ENCODE measurements around the gene ORC4.

The ORC4 gene

GRCh38 chr2:147917161-147917560, 103.4 kb downstream of the ORC4 start:
- TF ChIP-seq CREB1 (IDR thresholded peaks at IDR 0.05; ENCODE audit: low read depth): no peak
- TF ChIP-seq NFIC (IDR thresholded peaks at IDR 0.05): no peak
- no peak for TF ChIP-seq EGR1 (IDR thresholded peaks at IDR 0.05)
- TF ChIP-seq RAD21 (IDR thresholded peaks at IDR 0.05; ENCODE audit: low read depth): no peak
- TF ChIP-seq REST (IDR thresholded peaks at IDR 0.05; ENCODE audit: low read depth): no peak
- TF ChIP-seq FOXM1 (IDR thresholded peaks at IDR 0.05; ENCODE audit: borderline replicate concordance, low read depth): no peak
- TF ChIP-seq EP300 (IDR thresholded peaks at IDR 0.05; ENCODE audit: borderline replicate concordance): no peak
- no peak for TF ChIP-seq USF1 (IDR thresholded peaks at IDR 0.05)
- TF ChIP-seq ZBTB7A (IDR thresholded peaks at IDR 0.05; ENCODE audit: low read depth): no peak
- TF ChIP-seq TEAD4 (IDR thresholded peaks at IDR 0.05): no peak
- TF ChIP-seq YY1 (IDR thresholded peaks at IDR 0.05; ENCODE audit: low read depth): no peak
- TF ChIP-seq TCF12 (IDR thresholded peaks at IDR 0.05; ENCODE audit: low read depth): no peak
- no peak for TF ChIP-seq CEBPB (IDR thresholded peaks at IDR 0.05)
- TF ChIP-seq, protein P1, sequence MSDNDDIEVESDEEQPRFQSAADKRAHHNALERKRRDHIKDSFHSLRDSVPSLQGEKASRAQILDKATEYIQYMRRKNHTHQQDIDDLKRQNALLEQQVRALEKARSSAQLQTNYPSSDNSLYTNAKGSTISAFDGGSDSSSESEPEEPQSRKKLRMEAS (IDR thresholded peaks at IDR 0.05): no peak
- no peak for TF ChIP-seq TAF1 (IDR thresholded peaks at IDR 0.05; ENCODE audit: low read depth)

GRCh38 chr2:147916723-147917122, 103.8 kb downstream of the ORC4 start:
- TF ChIP-seq, protein P1 (IDR thresholded peaks at IDR 0.05): no peak
- TF ChIP-seq TCF12 (IDR thresholded peaks at IDR 0.05; ENCODE audit: low read depth) (no peak), TAF1 (IDR thresholded peaks at IDR 0.05; ENCODE audit: low read depth) (no peak), NFIC (IDR thresholded peaks at IDR 0.05) (no peak), CEBPB (IDR thresholded peaks at IDR 0.05) (no peak), ZBTB7A (IDR thresholded peaks at IDR 0.05; ENCODE audit: low read depth) (no peak), YY1 (IDR thresholded peaks at IDR 0.05; ENCODE audit: low read depth) (no peak), EGR1 (IDR thresholded peaks at IDR 0.05) (no peak), REST (IDR thresholded peaks at IDR 0.05; ENCODE audit: low read depth) (no peak), USF1 (IDR thresholded peaks at IDR 0.05) (no peak), TEAD4 (IDR thresholded peaks at IDR 0.05) (no peak), EP300 (IDR thresholded peaks at IDR 0.05; ENCODE audit: borderline replicate concordance) (no peak), RAD21 (IDR thresholded peaks at IDR 0.05; ENCODE audit: low read depth) (no peak), CREB1 (IDR thresholded peaks at IDR 0.05; ENCODE audit: low read depth) (no peak), FOXM1 (IDR thresholded peaks at IDR 0.05; ENCODE audit: borderline replicate concordance, low read depth) (no peak)

DNA sequence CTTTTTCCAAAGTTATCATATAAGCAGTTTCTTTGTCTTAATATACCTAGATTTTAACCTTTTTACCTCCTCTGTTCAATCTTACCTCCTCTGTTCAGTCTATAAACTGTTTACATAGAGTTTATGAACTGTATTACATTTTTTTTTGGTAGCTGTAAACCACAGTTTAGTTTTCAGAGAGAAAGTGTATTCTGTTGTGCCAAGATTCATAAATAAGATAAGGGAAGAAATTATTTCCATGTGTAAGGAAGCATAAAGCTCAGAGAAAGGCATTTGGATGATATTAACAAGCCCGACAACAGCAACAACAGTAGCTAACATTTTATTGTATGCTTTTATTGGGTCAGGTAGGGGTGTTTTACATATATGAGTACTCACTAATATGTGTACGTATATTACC, 104.5 kb downstream of the ORC4 start:
- TF ChIP-seq NFIC (IDR thresholded peaks at IDR 0.05) (no peak), TAF1 (IDR thresholded peaks at IDR 0.05; ENCODE audit: low read depth) (no peak), FOXM1 (IDR thresholded peaks at IDR 0.05; ENCODE audit: borderline replicate concordance, low read depth) (no peak), YY1 (IDR thresholded peaks at IDR 0.05; ENCODE audit: low read depth) (no peak), USF1 (IDR thresholded peaks at IDR 0.05) (no peak), CEBPB (IDR thresholded peaks at IDR 0.05) (no peak), ZBTB7A (IDR thresholded peaks at IDR 0.05; ENCODE audit: low read depth) (no peak), REST (IDR thresholded peaks at IDR 0.05; ENCODE audit: low read depth) (no peak), RAD21 (IDR thresholded peaks at IDR 0.05; ENCODE audit: low read depth) (no peak), TCF12 (IDR thresholded peaks at IDR 0.05; ENCODE audit: low read depth) (no peak), EGR1 (IDR thresholded peaks at IDR 0.05) (no peak)
